HG02981 (cell line): Measurements from ENCODE around the gene ZNF138.
"Not testable (repeated sequence)": the region's sequence is repeated elsewhere in the genome, so short reads cannot be mapped to it uniquely, and the experiment has no call there.

ENCODE experiments used
- ATAC-seq: cut with Tn5 transposase; IDR thresholded peaks from one replicate; pipeline ENCODE4 v1.9.1; 2021; ENCODE audit warnings: mild to moderate bottlenecking, moderate library complexity; ENCODE audit not compliant: unreplicated experiment

ZNF138 gene

DNA sequence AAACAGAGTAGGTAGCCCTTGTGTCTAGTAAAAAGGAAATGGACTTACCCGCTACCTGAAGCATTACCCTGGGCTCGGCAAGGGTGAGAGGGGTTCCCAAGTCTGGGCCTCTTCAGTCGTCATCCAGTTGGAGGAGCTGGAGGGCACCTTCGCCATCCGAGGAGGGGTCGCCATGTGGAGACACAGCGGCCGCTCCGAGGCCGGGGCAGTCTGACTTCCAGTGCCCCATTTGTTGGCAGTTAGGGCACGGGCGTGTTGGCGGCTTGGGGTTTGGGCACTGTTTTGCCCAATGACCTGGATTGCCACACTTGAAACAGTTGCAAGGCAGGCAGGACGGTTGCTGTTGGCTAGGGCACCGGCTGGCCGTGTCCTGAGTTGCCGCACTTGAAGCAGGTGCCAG is 43.8 kb downstream of the ZNF138 start:
- ATAC-seq, result not testable (repeated sequence)

- ATAC-seq, result no peak
Observed at GRCh38 chr7:64838691-64839090, 44.5 kb downstream of the ZNF138 start.

DNA sequence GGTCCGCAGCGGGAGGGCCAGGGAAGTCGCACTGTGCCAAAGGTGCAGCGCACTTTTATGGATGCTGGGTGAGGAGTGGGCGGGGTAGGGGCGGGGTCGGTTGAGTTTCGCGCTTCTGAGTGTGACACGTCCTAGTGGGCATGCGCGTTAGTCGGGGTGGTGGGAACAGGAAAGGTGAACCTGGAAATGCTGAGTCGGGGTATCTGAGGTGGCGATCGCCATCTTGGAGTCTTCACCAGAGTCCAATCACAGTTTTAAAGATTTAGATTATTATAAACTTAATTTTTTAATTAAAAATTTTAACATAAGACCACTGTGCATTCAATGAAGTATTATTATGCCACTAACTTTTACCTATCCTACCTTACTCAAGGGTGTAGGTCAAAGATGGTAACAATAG is 45.7 kb downstream of the ZNF138 start:
- no peak for ATAC-seq

DNA sequence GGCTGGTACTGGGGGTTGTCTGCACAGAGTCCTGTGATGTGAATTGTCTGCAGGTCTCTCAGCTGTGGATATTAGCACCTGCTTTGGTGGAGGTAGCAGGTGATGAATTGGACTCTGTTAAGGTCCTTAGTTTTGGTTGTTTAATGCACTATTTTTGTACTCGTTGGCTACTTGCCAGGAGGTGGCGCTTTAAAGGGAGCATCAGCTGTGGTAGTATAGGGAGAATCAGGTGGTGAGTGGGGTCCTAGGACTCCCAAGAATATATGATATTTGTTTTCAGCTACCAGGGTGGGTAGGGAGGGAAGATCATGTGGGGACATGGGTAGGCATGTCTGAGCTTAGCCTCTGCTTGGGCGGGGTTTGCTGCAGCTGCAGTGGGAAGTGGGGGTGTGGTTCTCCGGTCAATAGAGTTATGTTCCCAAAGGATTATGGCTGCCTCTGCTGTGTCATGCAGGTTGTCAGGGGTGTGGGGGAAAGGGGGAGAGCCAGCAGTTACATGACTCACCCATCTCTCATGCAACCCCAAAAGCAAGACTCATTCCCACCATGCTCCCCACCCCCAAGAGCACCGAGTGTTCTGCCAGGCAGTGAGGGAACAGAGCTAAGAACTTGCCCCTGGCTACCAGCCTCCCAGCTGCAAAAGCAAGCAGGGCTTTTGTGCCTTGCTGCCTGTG is 55.2 kb downstream of the ZNF138 start:
- no peak for ATAC-seq

DNA sequence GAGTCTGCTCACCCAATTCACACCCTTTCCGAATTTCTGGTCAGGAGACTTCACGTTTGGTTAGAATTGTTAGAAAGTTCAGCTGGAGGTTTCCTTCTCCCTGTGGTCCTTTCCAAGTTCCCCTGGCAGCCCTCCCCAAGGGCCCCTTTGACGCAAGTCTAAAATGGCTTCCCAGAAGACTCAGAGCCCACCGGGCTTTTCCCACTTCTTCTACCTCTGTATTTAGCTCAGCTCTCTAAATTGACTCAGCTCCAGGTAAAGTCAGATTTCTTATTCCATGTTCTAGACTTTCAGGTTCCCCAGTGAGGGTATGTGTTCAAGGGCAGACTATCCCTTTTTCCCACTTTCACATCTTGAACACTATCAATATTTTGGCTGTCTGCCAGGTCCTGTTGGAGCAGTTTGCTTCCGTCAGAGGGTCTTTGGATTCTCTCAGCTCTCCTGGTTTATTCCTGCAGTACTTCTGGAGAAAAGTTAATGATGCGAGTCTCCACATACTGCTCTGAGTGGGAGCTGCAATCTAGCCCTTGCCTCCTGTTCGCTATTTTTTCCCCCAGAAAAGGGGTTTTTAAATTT is 55.8 kb downstream of the ZNF138 start:
- no peak for ATAC-seq

GRCh38 chr7:64853679-64854078 is 59.5 kb downstream of the ZNF138 start:
- ATAC-seq, result no peak

DNA sequence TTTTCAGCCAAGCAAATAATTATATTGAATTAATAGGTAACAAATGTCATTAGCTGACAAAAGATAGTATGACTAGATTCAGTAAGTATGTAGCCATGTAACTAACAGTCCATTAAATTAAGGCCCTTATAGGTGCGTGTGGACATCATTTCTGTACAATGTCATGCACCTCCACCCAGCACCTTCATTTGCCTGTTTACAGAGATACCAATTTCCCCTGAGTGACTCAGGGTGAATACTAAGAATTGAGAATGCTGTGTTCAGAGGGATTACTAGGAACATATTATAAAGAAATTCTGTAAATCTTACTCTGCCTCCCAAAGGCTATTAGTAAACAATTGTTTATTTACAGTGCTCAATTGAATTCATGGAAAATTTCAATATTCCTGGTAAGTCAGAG is 60.7 kb downstream of the ZNF138 start:
- ATAC-seq, result no peak

GRCh38 chr7:64863021-64863420 is 68.8 kb downstream of the ZNF138 start:
- ATAC-seq, result no peak

- not testable (repeated sequence) for ATAC-seq
Observed at GRCh38 chr7:64863530-64863929, 69.3 kb downstream of the ZNF138 start.

DNA sequence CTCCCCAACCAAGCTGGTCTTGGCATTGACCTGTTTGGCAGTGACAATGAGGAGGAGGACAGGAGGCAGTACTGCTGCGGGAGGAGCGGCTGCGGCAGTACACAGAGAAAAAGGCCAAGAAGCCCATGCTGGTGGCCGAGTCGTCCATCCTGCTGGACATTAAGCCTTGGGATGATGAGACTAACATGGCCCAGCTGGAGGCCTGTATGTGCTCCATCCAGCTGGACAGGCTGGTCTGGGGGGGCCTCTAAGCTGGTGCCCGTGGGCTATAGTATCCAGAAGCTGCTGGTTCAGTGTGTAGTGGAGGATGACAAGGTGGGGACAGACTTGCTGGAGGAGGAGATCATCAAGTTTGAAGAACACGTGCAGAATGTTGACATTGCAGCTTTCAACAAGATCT is 69.7 kb downstream of the ZNF138 start:
- ATAC-seq, result no peak

DNA sequence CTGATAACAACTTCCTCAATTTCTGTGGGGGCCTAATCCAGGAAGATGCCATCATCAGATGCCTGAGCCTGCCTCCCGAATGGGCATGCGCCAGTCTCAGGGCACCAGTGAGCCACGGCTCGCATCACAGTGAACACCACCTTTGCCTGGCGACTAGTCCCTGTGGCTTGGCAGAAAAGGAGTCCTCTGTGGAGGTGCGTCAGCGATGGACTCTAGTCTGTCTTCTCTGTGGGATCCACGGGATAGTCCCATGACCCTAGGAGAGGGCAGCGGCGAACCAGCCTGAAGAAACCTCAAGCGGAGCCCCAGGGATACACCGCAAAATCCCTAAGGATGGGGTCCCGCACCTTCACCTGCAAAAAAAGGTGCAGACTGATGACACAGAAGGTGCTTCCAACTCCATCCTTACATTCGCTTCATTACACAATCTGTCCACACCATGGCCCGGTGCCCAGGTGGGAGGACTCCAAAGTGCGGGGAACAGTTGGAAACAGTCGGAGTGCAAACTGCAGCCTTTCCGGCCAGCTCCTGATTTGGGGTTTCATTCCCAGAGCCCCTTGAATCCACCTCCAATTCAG is 73.7 kb downstream of the ZNF138 start:
- no peak for ATAC-seq

- ATAC-seq, result no peak
Observed at GRCh38 chr7:64868499-64868898, 74.3 kb downstream of the ZNF138 start.

DNA sequence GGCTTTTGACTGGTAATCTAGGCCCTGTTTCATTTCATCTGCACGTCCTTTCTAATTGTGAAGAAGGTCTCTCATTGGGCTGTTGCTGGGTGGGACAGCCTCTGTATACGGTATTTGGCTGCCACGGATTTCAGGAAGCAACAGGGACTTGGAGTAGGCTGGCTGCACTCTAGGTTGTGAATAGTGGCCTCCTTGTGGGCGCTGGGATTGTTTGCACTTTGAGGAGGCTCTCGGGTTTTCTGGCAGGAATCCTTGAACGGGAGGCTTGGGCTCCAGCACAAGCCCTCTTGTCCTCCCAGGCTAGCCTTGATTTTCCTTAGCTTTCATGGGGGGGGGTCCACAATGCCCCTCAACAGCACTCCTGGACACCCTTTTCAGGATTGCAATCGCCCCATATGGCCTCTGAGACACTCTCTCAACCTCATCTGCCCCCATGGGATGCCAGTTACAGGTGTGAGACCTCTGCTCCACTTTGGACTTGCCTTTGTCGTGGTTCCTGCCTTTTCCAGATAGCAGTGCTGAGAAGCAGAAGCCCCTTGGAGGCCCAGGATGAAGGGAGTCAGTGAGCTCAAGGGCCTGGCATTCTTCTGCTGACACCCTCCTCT is 75.0 kb downstream of the ZNF138 start:
- ATAC-seq, result no peak

DNA sequence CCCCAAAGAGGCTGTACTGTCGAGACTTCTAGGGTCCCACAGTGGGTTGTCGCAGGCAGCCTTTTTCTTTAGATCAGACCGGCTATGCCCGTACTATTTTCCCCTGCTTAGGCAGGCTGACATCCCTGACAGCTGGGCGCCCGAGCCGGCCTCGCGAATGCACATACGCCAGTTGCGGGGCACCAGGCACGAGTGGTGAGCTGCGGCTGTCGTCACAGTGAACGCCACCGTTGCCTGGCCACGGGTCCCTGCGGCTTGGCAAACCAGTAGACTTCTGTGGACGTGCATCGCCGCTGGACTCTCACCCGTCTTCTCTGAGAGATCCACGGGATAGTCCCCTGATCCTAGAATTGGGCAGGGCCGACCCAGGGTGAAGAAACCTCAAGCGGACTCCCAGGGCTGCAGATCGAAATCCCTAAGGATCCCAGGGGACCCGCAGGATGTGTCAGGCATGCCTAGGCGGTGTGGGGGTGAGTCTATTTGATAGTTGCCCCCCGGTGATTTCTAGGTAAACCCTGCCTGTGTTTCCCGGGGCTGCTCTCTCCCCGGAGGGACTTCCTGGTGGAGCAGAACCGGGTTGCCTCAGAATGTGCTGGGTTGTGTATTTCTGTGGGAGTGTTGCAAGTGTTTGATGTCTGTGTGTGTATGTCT is 75.8 kb downstream of the ZNF138 start:
- no peak for ATAC-seq

- ATAC-seq, result no peak
Observed at GRCh38 chr7:64870656-64871055, 76.4 kb downstream of the ZNF138 start.

GRCh38 chr7:64871761-64872160 is 77.5 kb downstream of the ZNF138 start:
- ATAC-seq, result no peak

- no peak for ATAC-seq
Observed at GRCh38 chr7:64872351-64873154, 78.3 kb downstream of the ZNF138 start.

DNA sequence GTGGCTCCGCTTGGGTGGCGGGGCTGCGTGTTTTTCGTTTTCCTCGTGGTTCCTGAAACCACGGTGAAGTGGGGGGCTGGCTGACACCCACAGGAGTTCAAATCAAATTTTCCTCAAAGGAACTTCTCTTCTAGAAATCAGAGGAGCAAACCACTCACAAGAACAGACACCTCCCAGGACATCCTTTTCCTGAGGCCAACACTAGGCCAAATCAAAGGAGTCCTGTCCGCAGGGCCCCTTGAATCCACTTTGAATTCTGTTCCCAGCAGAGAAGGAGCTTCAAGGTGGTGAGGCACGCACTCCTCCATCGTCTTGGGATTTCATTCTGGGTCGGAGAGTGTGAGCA is 78.9 kb downstream of the ZNF138 start:
- no peak for ATAC-seq

- no peak for ATAC-seq
Observed at GRCh38 chr7:64873517-64873916, 79.3 kb downstream of the ZNF138 start.

DNA sequence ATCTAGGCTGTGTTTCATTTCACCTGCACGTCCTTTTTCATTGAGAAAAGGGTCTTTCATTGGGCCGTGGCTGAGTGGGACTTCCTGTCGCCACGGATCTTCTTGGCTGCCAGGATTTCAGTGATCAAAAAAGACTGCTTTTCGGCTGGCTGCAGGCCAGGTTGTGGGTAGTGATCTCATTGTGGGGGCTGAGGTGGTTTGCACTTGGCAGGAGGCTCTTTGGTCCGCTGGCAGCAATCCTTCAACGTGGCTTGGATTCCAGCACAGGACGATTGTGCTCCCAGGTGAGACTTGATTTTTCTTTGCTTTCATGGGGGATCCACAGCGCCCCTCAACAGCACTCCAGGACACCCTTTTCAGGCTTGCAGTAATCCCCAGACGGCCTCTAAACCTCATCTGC is 79.9 kb downstream of the ZNF138 start:
- ATAC-seq, result no peak
